K562 (cell line): ENCODE measurements around the gene RNF215. TPM values are rescaled to one million over a fixed set of nuclear protein-coding genes. Genes with fewer than 3 reads are reported as not detected.

ENCODE experiments used
- CC2D1A ChIP-seq: fragments of 450-650 bp; IDR thresholded peaks from 2 replicates; pipeline ENCODE4 v1.6.1; 2017; ENCODE audit warnings: mild to moderate bottlenecking
- CHD2 ChIP-seq: IDR thresholded peaks from 2 replicates; pipeline ENCODE4 v1.6.1; 2011; ENCODE audit warnings: low read depth, low read length
- CSDE1 ChIP-seq, 2 experiments: fragments of 450-650 bp; IDR thresholded peaks; 2 replicates each; pipeline ENCODE4 v1.6.1; 2016; ENCODE audit warnings: mild to moderate bottlenecking in 1 of 2
- DACH1 ChIP-seq: fragments of 450-650 bp; IDR thresholded peaks from 2 replicates; pipeline ENCODE4 v1.6.1; 2018; ENCODE audit not compliant: partially characterized antibody
- EHMT2 ChIP-seq: fragments of 450-650 bp; IDR thresholded peaks from 2 replicates; pipeline ENCODE4 v1.6.1; 2018; ENCODE audit warnings: antibody characterized with exemption
- ETS2 ChIP-seq: IDR thresholded peaks from 2 replicates; pipeline ENCODE4 v1.6.1; 2016; ENCODE audit warnings: borderline replicate concordance, missing genetic modification characterization, mild to moderate bottlenecking, moderate library complexity, missing compliant biosample characterization; ENCODE audit not compliant: poor library complexity, severe bottlenecking
- FOXJ3 ChIP-seq: sonication (generic); formaldehyde crosslinking; IDR thresholded peaks from 2 replicates; pipeline ENCODE4 v1.4.0; 2020; ENCODE audit warnings: mild to moderate bottlenecking, missing genetic modification reagents
- FUS ChIP-seq: fragments of 200-400 bp; formaldehyde crosslinking; optimal IDR thresholded peaks from 2 replicates; pipeline ENCODE3; 2017; ENCODE audit warnings: low read depth, low read length
- HLTF ChIP-seq: fragments of 450-650 bp; IDR thresholded peaks from 2 replicates; pipeline ENCODE4 v1.6.1; 2016
- KAT8 ChIP-seq: fragments of 450-650 bp; IDR thresholded peaks from 2 replicates; pipeline ENCODE4 v1.6.1; 2016; ENCODE audit warnings: low read depth, mild to moderate bottlenecking
- KLF16 ChIP-seq: IDR thresholded peaks from 2 replicates; pipeline ENCODE4 v1.6.1; 2016; ENCODE audit warnings: antibody characterized with exemption
- LCOR ChIP-seq: sonication (generic); formaldehyde crosslinking; IDR thresholded peaks from 2 replicates; pipeline ENCODE4 v1.8.0; 2022; ENCODE audit warnings: mild to moderate bottlenecking, missing genetic modification reagents
- MCM3 ChIP-seq: fragments of 450-650 bp; IDR thresholded peaks from 2 replicates; pipeline ENCODE4 v1.6.1; 2016
- NEUROD1 ChIP-seq: fragments of 150-350 bp; IDR thresholded peaks from 2 replicates; pipeline ENCODE4 v1.6.1; 2014; ENCODE audit warnings: borderline replicate concordance, low read length, low read depth; ENCODE audit not compliant: partially characterized antibody
- NONO ChIP-seq, 2 experiments: fragments of 200-400 bp in 1 of 2; fragments of 450-650 bp in 1 of 2; formaldehyde crosslinking in 1 of 2; IDR thresholded peaks; 2 replicates each; pipeline ENCODE4 v1.6.1; 2017; ENCODE audit warnings: low read depth in 2 of 2, mild to moderate bottlenecking in 2 of 2, moderate library complexity in 2 of 2, low read length in 1 of 2
- NR1H2 ChIP-seq: sonication (generic); formaldehyde crosslinking; IDR thresholded peaks from 2 replicates; pipeline ENCODE4 v1.4.0; 2020; ENCODE audit warnings: mild to moderate bottlenecking, missing genetic modification reagents
- NR2C1 ChIP-seq, 2 experiments: fragments of 450-650 bp; IDR thresholded peaks; 2 replicates each; pipeline ENCODE4 v1.6.1; 2017; ENCODE audit warnings: mild to moderate bottlenecking in 2 of 2, antibody characterized with exemption in 1 of 2, inconsistent platforms in 1 of 2, missing compliant biosample characterization in 1 of 2, missing genetic modification characterization in 1 of 2
- NRF1 ChIP-seq, 2 experiments: fragments of 450-650 bp; IDR thresholded peaks in 1 of 2; conservative IDR thresholded peaks in 1 of 2; 2 replicates each; pipeline ENCODE4 v1.6.1; 2014; ENCODE audit warnings: mild to moderate bottlenecking in 2 of 2
- PTBP1 ChIP-seq: fragments of 200-400 bp; formaldehyde crosslinking; IDR thresholded peaks from 2 replicates; pipeline ENCODE4 v1.6.1; 2017; ENCODE audit warnings: low read depth, low read length
- SRSF3 ChIP-seq: fragments of 200-400 bp; formaldehyde crosslinking; IDR thresholded peaks from 2 replicates; pipeline ENCODE4 v1.6.1; 2016; ENCODE audit warnings: mild to moderate bottlenecking, low read length, moderate library complexity; ENCODE audit not compliant: insufficient read depth
- ZBTB11 ChIP-seq, 3 experiments: fragments of 200-800 bp in 1 of 3; fragments of 250-450 bp in 1 of 3; fragments of 450-650 bp in 1 of 3; sonication (Bioruptor Pico) in 1 of 3; sonication (Bioruptor generic) in 1 of 3; formaldehyde crosslinking in 1 of 3; IDR thresholded peaks; 2 replicates each; pipeline versions ENCODE4 v1.6.1 to v1.8.0; 2016 to 2022; ENCODE audit warnings: mild to moderate bottlenecking in 2 of 3, missing genetic modification characterization in 2 of 3, missing compliant biosample characterization in 1 of 3, moderate library complexity in 1 of 3
- ZBTB26 ChIP-seq: fragments of 450-650 bp; formaldehyde crosslinking; IDR thresholded peaks from 2 replicates; pipeline ENCODE4 v1.4.0; 2022; ENCODE audit warnings: missing genetic modification characterization
- ZBTB7A ChIP-seq: IDR thresholded peaks from 2 replicates; pipeline ENCODE4 v1.6.1; 2011; ENCODE audit warnings: low read depth, mild to moderate bottlenecking, low read length, moderate library complexity, borderline replicate concordance; ENCODE audit not compliant: control insufficient read depth
- ZFP30 ChIP-seq: fragments of 250-450 bp; sonication (Bioruptor Pico); IDR thresholded peaks from 2 replicates; pipeline ENCODE4 v1.8.0; 2022; ENCODE audit warnings: moderate library complexity, mild to moderate bottlenecking, inconsistent platforms, borderline replicate concordance
- ZNF224 ChIP-seq: sonication (generic); formaldehyde crosslinking; IDR thresholded peaks from 2 replicates; pipeline ENCODE4 v1.8.0; 2022; ENCODE audit warnings: mild to moderate bottlenecking, missing genetic modification reagents
- ZNF444 ChIP-seq: fragments of 250-450 bp; sonication (Bioruptor Pico); IDR thresholded peaks from 2 replicates; pipeline ENCODE4 v1.4.0; 2020; ENCODE audit warnings: mild to moderate bottlenecking, moderate library complexity
- ZNF583 ChIP-seq: fragments of 250-450 bp; sonication (Bioruptor Pico); IDR thresholded peaks from 2 replicates; pipeline ENCODE4 v1.4.0; 2020
- ZNF780A ChIP-seq: fragments of 250-450 bp; sonication (Bioruptor Pico); IDR thresholded peaks from 2 replicates; pipeline ENCODE4 v1.5.0; 2021; ENCODE audit warnings: mild to moderate bottlenecking
- polyA plus RNA-seq, 8 experiments: library from polyadenylated mRNA; depleted of rRNA in 4 of 8; stranded (reverse) in 5 of 8; unstranded in 3 of 8; fragments of >200 nt; fragmentation: Nextera tagmentation in 2 of 8; fragmentation: Illumina TruSeq in 1 of 8; extraction: Ambion mirVana in 2 of 8; extraction: Trizol in 1 of 8; gene quantifications; 2 replicates each; pipeline versions ENCODE4 v1.2.1 to v1.2.3, GENCODE V29; 2011 to 2014; ENCODE audit warnings: inconsistent platforms in 1 of 8, missing spikeins in 1 of 8
- total RNA-seq, 7 experiments: library from RNA; depleted of rRNA in 6 of 7; stranded (reverse); fragments of >200 nt in 6 of 7; fragmentation: Illumina TruSeq in 2 of 7; extraction: Trizol in 2 of 7; gene quantifications; 2 replicates each; pipeline versions ENCODE4 v1.2.1 to v1.2.3, GENCODE V29; 2011 to 2021; ENCODE audit warnings: low replicate concordance in 1 of 7

Gene RNF215
- total and polyA plus RNA-seq, 9 of the 15 experiments (the other 6 are each of a cell fraction or from before 2014, with no cell fraction given), result 0.08 to 9.8 (median 2.7) TPM

- TF ChIP-seq ZBTB26 (CRISPR knock-in tag), result no peak
- TF ChIP-seq SRSF3, result no peak
- TF ChIP-seq NRF1 (conservative IDR thresholded peaks at IDR 0.05 in 1 of 2, IDR thresholded peaks at IDR 0.05 in 1 of 2), result no peak
- TF ChIP-seq HLTF, result no peak
- TF ChIP-seq ZFP30, result no peak
- TF ChIP-seq KAT8, result no peak
- TF ChIP-seq ETS2 (tag), result no peak
- TF ChIP-seq ZNF444, result no peak
- no peak for TF ChIP-seq ZNF780A (CRISPR knock-in tag)
- TF ChIP-seq NEUROD1, result no peak
- TF ChIP-seq FUS, result no peak
- TF ChIP-seq ZBTB11 (CRISPR knock-in tag; IDR thresholded peaks at IDR 0.05), result peak in 1 of 3 experiments; percentile 58; a peak in 1 of 6 replicates
- no peak for TF ChIP-seq MCM3
- no peak for TF ChIP-seq PTBP1
- TF ChIP-seq NONO (IDR thresholded peaks at IDR 0.05; ENCODE audit: low read depth in 2 of 2, low read length in 1 of 2), result no peak
- no peak for TF ChIP-seq LCOR (CRISPR knock-in tag)
- no peak for TF ChIP-seq CHD2
- no peak for TF ChIP-seq ZNF583 (CRISPR knock-in tag)
- TF ChIP-seq CC2D1A, result peak; percentile 28; the same call in 1 of the 2 replicates
- no peak for TF ChIP-seq ZBTB7A
- TF ChIP-seq KLF16, result no peak
- TF ChIP-seq DACH1, result no peak
- TF ChIP-seq NR2C1 (IDR thresholded peaks at IDR 0.05), result no peak; the same call in 1 of the 2 replicates
- no peak for TF ChIP-seq NR2C1 (tag; IDR thresholded peaks at IDR 0.05)
- no peak for TF ChIP-seq ZNF224 (CRISPR knock-in tag)
- TF ChIP-seq CSDE1 (IDR thresholded peaks at IDR 0.05), result no peak
- peak; percentile 76; the same call in 1 of the 2 replicates for TF ChIP-seq EHMT2
- no peak for TF ChIP-seq NR1H2
- no peak for TF ChIP-seq FOXJ3
Measured at GRCh38 chr22:30435674-30436126, 48.5 kb upstream of the RNF215 start (continued).
